ENCODE results near the gene FAM72B.
"Not testable (repeated sequence)": the region's sequence is repeated elsewhere in the genome, so short reads cannot be mapped to it uniquely, and the experiment has no call there.

GRCh38 chr1:121148489-121149190 lies 35.5 kb downstream of the FAM72B start:
- not testable (repeated sequence) for TF ChIP-seq EZH2 (IDR thresholded peaks at IDR 0.05; ENCODE audit: borderline replicate concordance); CTCF (IDR thresholded peaks at IDR 0.05; ENCODE audit: poor library complexity); EZH2phosphoT487 (IDR thresholded peaks at IDR 0.05; ENCODE audit: low read depth, severe bottlenecking, unreplicated experiment)

Measured in hepatocyte (in vitro differentiated cells).